Stimulated activated CD4-positive, alpha-beta T cell treated with anti-CD3 and anti-CD28 coated beads, Interleukin-12 subunit alpha, Interleukin-12 subunit beta, amount 100 ng/mL, for 48 hours (primary cell): ENCODE measurements around the gene DTNB.
"Not testable (repeated sequence)": the region's sequence is repeated elsewhere in the genome, so short reads cannot be mapped to it uniquely, and the experiment has no call there.

Experiments used
- DNase-seq, 3 donors: peaks; one replicate each; pipeline ENCODE4 v3.0.0-alpha.2; 2020; ENCODE audit warnings: low read depth in 2 of 3, low spot score in 1 of 3

The DTNB gene

DNA sequence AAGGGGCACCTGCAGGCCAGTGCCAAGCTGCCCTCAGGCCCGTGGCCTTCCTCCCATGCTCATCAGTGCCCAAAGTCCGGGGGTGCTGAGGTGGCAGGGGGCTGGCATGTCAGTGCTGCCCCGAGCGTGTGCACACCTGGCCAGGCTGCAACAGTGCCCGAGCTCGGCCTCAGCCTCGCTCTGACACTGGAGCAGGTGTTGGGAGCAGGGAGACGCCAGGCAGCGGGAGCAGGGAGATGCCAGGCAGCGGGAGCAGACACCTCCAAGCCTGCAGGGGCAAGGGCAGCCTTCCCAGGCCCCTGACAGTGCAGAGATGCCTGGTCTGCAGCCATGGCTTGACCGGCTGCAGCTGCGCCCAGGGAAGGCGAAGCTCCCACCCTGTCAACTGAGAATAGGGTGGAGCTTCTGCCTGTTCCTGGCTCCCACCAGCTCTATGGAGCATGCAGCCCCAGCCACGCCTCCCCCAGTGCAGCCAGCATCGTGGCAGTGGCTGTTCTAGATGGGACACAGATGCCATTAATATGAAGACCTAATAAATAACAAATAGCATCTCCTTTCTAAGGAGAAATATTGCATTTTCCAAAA lies 82.4 kb downstream of the DTNB start:
- DNase-seq = no peak

DNA sequence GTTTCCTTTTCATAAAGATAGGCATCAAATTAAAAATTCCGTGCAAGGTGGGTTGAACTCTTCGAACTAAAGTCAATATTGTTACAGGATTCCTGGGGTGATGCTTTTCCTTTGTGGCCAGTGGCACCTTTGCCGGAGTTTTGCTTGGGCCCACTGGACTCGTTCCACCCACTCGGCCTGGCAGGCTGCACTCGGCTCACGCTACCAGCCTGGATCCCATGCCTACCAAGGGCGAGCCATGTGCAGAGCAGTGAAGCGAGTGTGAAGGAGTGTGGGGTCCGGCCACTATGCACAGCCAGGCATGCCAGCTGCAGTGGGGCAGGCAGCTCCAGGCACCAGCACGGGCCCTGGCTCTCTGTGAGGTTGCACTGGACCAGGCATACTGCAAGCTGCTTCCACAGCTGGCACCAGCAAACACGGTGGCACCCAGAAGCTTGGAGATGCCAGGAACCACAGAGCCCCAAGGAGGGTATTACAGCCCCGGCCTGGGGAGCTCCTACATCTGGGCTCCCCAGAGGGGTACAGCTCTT lies 83.6 kb downstream of the DTNB start:
- DNase-seq = no peak

- no peak for DNase-seq
Measured at GRCh38 chr2:25588576-25588975, 84.8 kb downstream of the DTNB start.

DNA sequence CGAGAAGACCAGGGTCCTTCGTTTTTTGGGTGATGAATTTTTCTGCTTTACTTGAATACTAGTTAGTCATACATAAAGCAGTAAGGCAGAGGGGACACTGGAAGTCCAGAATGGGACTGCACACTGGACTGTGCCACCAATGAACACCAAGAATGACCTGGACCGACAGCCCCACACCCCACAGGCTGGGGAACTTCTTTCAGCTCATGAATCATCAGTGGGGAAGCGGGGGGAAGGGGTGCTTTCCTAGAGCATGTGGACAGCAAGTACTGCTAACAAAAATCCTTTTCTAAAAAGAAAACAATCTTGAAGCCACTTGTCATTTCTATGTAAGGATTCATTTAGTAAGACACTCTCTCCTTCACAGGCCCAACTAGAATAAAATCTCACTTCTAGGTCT lies 86.0 kb downstream of the DTNB start:
- no peak for DNase-seq

- no peak for DNase-seq
Measured at GRCh38 chr2:25586726-25587144, 86.6 kb downstream of the DTNB start.

DNA sequence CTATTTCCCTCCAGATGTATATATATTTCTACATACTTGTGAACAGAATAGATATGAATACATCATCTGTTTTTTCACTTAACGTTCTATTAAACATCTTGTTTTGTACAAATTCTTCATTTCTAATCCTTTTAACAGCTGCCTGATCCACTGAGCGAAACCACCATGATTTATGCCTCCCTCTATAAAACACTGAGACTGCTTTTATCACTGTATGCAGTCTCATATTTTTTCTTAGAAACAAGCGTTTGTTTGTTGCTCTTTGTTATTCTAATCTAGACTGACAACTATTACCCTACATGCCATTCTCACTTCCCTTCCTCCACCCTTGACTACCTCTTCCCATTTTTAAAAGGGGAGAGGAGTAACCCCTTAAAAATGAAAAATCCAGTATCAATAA lies 88.2 kb downstream of the DTNB start:
- DNase-seq = no peak

DNA sequence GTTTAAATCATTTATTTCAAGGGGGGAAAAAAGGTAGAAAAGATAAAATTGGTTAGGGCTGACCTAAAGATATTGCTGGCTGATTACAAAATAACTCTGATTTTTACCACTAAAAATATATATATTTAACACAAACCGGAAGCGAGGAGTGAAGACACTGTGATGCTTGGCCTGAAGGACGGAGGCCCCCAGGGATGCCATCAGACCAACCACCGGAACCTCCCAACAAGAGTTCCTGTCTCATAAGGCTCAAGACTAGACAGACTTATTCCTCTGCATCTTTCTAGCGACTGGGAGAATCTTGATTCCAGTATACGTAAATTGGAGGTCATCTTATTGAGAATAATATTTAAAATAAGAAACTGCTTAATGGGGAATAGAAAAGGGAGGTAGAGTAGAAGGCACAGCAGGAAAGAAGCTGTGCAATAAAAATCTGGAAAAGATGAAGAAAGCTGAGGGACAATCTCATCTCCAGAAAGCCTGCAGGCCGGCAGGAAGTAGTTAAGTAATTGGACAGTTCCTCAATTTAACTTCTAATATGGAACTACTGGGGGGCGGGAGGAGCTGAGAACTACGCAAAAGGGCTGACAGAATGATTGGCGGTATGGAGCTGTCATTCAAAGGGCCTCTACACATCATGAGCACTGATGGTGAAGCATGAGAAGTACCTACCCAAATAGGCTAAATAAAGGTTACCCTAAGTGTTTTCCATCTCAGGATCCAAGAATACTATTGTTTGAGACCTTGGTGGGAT lies 91.1 kb downstream of the DTNB start:
- DNase-seq = no peak

DNA sequence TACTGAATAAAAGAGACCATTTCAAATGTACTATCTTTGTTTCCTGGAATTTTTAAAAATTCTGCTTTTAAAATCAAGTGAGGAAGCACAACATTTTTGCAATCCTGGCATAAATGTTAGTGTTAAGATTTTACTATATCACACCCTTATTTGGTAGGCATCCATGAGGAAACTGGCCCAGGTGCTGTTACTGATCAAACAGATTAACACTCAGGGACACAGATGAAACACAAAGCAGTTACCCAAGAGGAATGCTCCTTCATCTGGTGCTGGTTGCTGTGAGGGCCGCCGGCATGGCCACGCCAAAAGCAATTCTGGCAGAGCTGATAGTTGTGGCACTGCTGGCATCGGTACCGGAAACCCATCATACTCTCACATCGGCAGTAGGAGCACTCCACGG lies 96.8 kb downstream of the DTNB start:
- no peak for DNase-seq

- no peak for DNase-seq
Measured at GRCh38 chr2:25572638-25573037, 100.7 kb downstream of the DTNB start.

GRCh38 chr2:25570161-25570845 lies 103.1 kb downstream of the DTNB start:
- no peak for DNase-seq

DNA sequence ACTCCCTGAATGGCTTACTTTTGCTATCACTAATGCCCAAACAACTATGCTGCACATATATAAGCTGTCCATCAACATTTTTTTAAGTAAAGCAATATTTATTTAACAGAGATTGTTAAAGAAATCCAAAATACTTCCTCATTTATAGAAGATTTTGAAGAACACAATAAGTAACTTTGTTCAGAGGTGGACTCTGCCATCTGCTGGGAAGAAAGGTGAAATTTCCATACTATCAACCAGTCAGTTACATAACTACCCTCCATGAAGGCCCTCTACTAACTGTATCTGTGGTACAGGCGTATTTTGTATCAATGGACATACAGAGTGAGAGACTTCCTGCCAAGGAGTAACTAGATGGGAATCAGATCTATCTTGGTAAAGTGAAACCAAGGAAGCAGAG lies 106.0 kb downstream of the DTNB start:
- DNase-seq = no peak

DNA sequence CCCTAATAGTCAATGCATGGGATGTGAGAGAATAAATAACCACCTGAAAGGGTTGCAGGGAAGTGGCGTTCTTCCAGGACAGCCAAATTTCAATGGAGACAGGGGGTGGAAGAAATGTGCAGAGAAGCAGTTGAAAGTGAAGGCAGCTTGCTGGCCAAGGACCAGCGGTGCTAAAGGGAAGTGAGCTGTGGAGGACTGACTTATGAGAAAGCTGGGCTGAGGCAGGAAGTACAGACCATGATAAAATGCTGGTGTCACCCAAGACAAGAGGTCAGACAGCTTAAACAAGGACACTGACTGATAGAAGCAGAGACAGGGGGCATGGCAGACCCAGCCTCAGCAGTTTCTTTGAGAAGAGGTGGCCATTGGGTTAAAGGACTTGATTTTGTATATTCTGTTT lies 106.7 kb downstream of the DTNB start:
- no peak for DNase-seq

DNA sequence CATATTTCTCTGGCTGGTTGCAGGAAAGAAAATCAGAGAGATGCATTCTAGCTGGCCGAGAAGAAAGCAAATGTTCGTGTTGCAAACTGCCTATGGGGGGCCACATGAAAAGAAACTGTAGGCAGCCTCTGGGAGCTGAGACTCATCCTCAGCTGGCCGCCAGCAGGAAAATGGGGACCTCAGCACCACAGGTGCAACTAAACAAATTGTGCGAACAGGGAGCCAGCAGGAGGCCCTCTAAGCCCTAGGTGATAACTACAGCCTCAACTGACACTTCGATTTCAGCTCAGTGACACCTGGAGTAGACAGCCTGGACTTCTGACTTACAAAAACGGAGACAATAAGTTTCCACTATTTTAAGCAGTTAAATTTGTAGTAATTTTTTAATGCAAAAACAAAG lies 107.3 kb downstream of the DTNB start:
- no peak for DNase-seq

- DNase-seq = peak in 1 of 3 donors; percentile 41
Measured at GRCh38 chr2:25561136-25561850, 112.1 kb downstream of the DTNB start.

GRCh38 chr2:25559148-25559547 lies 114.2 kb downstream of the DTNB start:
- DNase-seq = no peak

DNA sequence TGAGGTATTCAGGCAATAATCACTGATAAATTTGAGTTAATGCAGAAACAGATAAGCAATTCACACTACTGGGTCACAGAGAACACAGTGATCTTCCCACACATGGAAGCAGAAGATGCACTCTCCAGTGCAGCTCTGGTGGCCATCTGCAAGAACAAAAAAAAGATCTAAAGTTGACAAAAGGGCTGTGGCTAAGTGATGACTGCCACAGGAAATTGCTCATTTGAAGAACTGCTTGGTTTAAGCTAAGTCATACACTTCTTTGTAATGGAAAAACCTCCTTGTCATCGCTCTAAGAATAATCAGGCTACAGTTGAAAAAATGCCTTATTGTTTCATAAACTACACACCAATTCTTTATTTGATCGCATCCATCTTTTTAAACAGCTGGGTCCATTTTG lies 115.1 kb downstream of the DTNB start:
- peak; percentile 13 to 31 (median 16) for DNase-seq

DNA sequence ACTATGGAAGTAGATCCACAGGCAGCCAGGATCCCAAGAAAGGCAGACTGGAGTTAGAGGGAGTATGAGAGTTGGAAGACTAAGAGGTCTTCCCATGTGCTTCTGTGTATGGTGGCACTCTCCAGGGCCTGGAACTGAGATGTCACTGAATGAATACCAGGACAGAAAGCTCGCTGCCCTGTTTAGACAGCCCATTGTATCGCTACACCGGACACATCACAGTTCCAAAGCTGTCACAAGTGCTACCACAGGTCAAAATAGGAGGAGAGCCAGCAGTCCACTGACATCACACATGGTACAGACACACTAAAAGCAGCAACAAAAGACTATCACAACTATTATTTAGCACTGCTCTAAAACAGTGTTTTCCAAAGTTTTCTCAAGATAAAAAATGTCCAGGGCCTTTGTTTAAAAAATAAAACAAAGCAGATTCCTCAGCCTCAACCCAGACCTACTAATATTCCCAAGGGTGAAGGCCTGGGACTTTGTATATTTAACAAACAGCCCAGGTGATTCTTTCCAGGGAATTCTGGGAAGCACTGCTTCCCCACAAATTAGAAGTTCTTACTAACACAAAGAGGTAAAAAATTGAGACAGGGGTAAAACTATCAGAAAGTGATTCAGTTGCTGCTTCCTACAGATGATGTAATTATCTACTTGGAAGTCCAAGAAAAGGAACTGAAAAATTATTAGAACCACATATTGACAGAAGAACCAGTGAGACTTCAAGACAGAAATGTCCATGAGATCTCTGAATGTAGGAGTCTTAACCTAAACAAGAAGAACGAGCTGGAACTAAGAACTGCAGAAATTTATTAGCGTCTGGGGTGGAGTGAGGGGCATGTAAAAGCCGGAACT lies 116.0 kb downstream of the DTNB start:
- DNase-seq = no peak

DNA sequence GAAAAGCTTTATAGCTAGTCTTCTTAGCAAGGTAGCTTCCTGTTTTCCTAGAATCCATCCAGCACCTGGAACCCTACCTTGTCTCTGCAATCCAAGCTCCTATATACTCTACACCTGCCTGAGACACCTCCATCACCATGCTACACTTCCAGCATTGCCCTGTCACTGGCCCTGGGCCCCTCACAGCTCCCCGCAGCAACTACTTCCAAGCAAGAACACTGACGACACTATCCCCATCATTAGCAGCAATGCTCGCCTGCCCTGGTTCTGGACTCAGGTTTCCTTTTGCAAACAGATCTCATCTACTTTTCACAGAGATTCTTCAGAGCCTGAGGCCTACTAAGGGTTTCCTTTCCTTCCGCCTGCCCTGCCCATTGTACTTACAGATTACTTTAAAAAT lies 121.1 kb downstream of the DTNB start:
- no peak for DNase-seq

GRCh38 chr2:25551316-25551715 lies 122.1 kb downstream of the DTNB start:
- DNase-seq = no peak

DNA sequence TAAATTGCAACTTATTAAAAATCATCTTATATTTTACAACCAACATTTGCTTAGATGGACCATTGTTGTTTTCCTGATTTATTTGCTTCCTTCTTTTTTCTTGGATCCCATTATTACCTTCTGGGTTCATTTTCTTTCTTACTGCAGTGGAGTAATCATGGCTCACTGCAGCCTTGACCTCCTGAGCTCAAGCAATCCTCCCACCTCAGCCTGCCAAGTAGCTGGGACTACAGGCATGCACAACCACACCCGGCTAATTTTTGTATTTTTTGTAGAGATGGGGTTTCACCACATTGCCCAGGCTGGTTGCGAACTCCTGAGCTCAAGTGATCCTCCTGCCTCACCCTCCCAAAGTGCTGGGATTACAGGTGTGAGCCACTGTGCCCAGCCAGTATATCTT lies 123.8 kb downstream of the DTNB start:
- not testable (repeated sequence) for DNase-seq

- DNase-seq = no peak
Measured at GRCh38 chr2:25548601-25549000, 124.8 kb downstream of the DTNB start.
